ENCODE results near the gene MPI.

The MPI gene

GRCh38 chr15:74863239-74864056 is 26.4 kb upstream of the MPI start:
- Histone ChIP-seq H3K36me3 (ENCODE audit: control insufficient read depth in 5 of 5, insufficient read depth in 5 of 5, low read length in 5 of 5) (peaks cover 0 to 7% (median 2%) of the 10 kb centered on the region in 5 donors), H3K4me3 (ENCODE audit: low read depth in 1 of 5, low read length in 5 of 5) (no peak overlapping the region), H3K9me3 (ENCODE audit: control insufficient read depth in 5 of 5, low read length in 5 of 5) (no peaks in the 10 kb centered on the region), H3K9ac (ENCODE audit: low read length in 5 of 5) (no peak overlapping the region), H3K27me3 (ENCODE audit: control insufficient read depth in 5 of 5, insufficient read depth in 4 of 5, low read length in 5 of 5) (no peaks in the 10 kb centered on the region), H3K4me1 (ENCODE audit: control insufficient read depth in 5 of 5, insufficient read depth in 5 of 5, low read length in 5 of 5) (peaks cover 2 to 44% (median 30%) of the 10 kb centered on the region in 5 donors), H3K27ac (ENCODE audit: low read depth, low read length) (no peak overlapping the region)

- Histone ChIP-seq H3K36me3 (ENCODE audit: control insufficient read depth in 5 of 5, insufficient read depth in 5 of 5, low read length in 5 of 5) (peaks cover 0 to 7% (median 2%) of the 10 kb centered on the region in 5 donors), H3K27me3 (ENCODE audit: control insufficient read depth in 5 of 5, insufficient read depth in 4 of 5, low read length in 5 of 5) (no peaks in the 10 kb centered on the region), H3K9me3 (ENCODE audit: control insufficient read depth in 5 of 5, low read length in 5 of 5) (no peaks in the 10 kb centered on the region), H3K27ac (ENCODE audit: low read depth, low read length) (no peak overlapping the region), H3K4me3 (ENCODE audit: low read depth in 1 of 5, low read length in 5 of 5) (no peak overlapping the region), H3K4me1 (ENCODE audit: control insufficient read depth in 5 of 5, insufficient read depth in 5 of 5, low read length in 5 of 5) (peaks cover 2 to 45% (median 33%) of the 10 kb centered on the region in 5 donors), H3K9ac (ENCODE audit: low read length in 5 of 5) (peak overlapping the region in 1 of 5 donors; percentile 12)
Observed at GRCh38 chr15:74864296-74864695, 25.5 kb upstream of the MPI start.

- Histone ChIP-seq H3K9me3 (ENCODE audit: control insufficient read depth in 5 of 5, low read length in 5 of 5) (no peaks in the 10 kb centered on the region), H3K27ac (ENCODE audit: low read depth, low read length) (no peak overlapping the region), H3K4me1 (ENCODE audit: control insufficient read depth in 5 of 5, insufficient read depth in 5 of 5, low read length in 5 of 5) (peaks cover 7 to 48% (median 41%) of the 10 kb centered on the region in 5 donors)
Observed at GRCh38 chr15:74865316-74865715, 24.5 kb upstream of the MPI start.

GRCh38 chr15:74866090-74866489 is 23.8 kb upstream of the MPI start:
- Histone ChIP-seq H3K9ac (ENCODE audit: low read length in 5 of 5) (no peak overlapping the region), H3K27me3 (ENCODE audit: control insufficient read depth in 5 of 5, insufficient read depth in 4 of 5, low read length in 5 of 5) (no peaks in the 10 kb centered on the region), H3K36me3 (ENCODE audit: control insufficient read depth in 5 of 5, insufficient read depth in 5 of 5, low read length in 5 of 5) (peaks cover 0 to 7% (median 2%) of the 10 kb centered on the region in 5 donors), H3K27ac (ENCODE audit: low read depth, low read length) (no peak overlapping the region), H3K4me3 (ENCODE audit: low read depth in 1 of 5, low read length in 5 of 5) (no peak overlapping the region), H3K9me3 (ENCODE audit: control insufficient read depth in 5 of 5, low read length in 5 of 5) (no peaks in the 10 kb centered on the region), H3K4me1 (ENCODE audit: control insufficient read depth in 5 of 5, insufficient read depth in 5 of 5, low read length in 5 of 5) (peaks cover 9 to 56% (median 49%) of the 10 kb centered on the region in 5 donors)

More at GRCh38 chr15:74865316-74865715, 24.5 kb upstream of the MPI start:
- Histone ChIP-seq H3K27me3 (ENCODE audit: control insufficient read depth in 5 of 5, insufficient read depth in 4 of 5, low read length in 5 of 5) (no peaks in the 10 kb centered on the region), H3K4me3 (ENCODE audit: low read depth in 1 of 5, low read length in 5 of 5) (no peak overlapping the region), H3K9ac (ENCODE audit: low read length in 5 of 5) (no peak overlapping the region), H3K36me3 (ENCODE audit: control insufficient read depth in 5 of 5, insufficient read depth in 5 of 5, low read length in 5 of 5) (peaks cover 0 to 7% (median 2%) of the 10 kb centered on the region in 5 donors)

- peak overlapping the region in 1 of 5 donors; percentile 23 for H3K9ac ChIP-seq (ENCODE audit: low read length in 5 of 5)
- no peaks in the 10 kb centered on the region for H3K9me3 ChIP-seq (ENCODE audit: control insufficient read depth in 5 of 5, low read length in 5 of 5)
- no peak overlapping the region for H3K27ac ChIP-seq (ENCODE audit: low read depth, low read length)
- no peaks in the 10 kb centered on the region for H3K27me3 ChIP-seq (ENCODE audit: control insufficient read depth in 5 of 5, insufficient read depth in 4 of 5, low read length in 5 of 5)
- H3K4me3 ChIP-seq (ENCODE audit: low read depth in 1 of 5, low read length in 5 of 5), result no peak overlapping the region
- H3K4me1 ChIP-seq (ENCODE audit: control insufficient read depth in 5 of 5, insufficient read depth in 5 of 5, low read length in 5 of 5), result peaks cover 9 to 70% (median 59%) of the 10 kb centered on the region in 5 donors
- peaks cover 0 to 7% (median 2%) of the 10 kb centered on the region in 5 donors for H3K36me3 ChIP-seq (ENCODE audit: control insufficient read depth in 5 of 5, insufficient read depth in 5 of 5, low read length in 5 of 5)
Observed at GRCh38 chr15:74867466-74868038, 22.3 kb upstream of the MPI start.

GRCh38 chr15:74868059-74868458 is 21.8 kb upstream of the MPI start:
- Histone ChIP-seq H3K9me3 (ENCODE audit: control insufficient read depth in 5 of 5, low read length in 5 of 5) (no peaks in the 10 kb centered on the region), H3K4me1 (ENCODE audit: control insufficient read depth in 5 of 5, insufficient read depth in 5 of 5, low read length in 5 of 5) (peaks cover 9 to 73% (median 62%) of the 10 kb centered on the region in 5 donors), H3K4me3 (ENCODE audit: low read depth in 1 of 5, low read length in 5 of 5) (no peak overlapping the region), H3K27ac (ENCODE audit: low read depth, low read length) (no peak overlapping the region), H3K36me3 (ENCODE audit: control insufficient read depth in 5 of 5, insufficient read depth in 5 of 5, low read length in 5 of 5) (peaks cover 0 to 7% (median 2%) of the 10 kb centered on the region in 5 donors), H3K27me3 (ENCODE audit: control insufficient read depth in 5 of 5, insufficient read depth in 4 of 5, low read length in 5 of 5) (no peaks in the 10 kb centered on the region), H3K9ac (ENCODE audit: low read length in 5 of 5) (peak overlapping the region in 1 of 5 donors; percentile 23)

- Histone ChIP-seq H3K9ac (ENCODE audit: low read length in 5 of 5) (peak overlapping the region in 4 of 5 donors; percentile 9 to 49 (median 20)), H3K9me3 (ENCODE audit: control insufficient read depth in 5 of 5, low read length in 5 of 5) (no peaks in the 10 kb centered on the region), H3K27me3 (ENCODE audit: control insufficient read depth in 5 of 5, insufficient read depth in 4 of 5, low read length in 5 of 5) (no peaks in the 10 kb centered on the region), H3K27ac (ENCODE audit: low read depth, low read length) (peak overlapping the region; percentile 51), H3K4me3 (ENCODE audit: low read depth in 1 of 5, low read length in 5 of 5) (peak overlapping the region in 2 of 5 donors; percentile 51 to 52), H3K36me3 (ENCODE audit: control insufficient read depth in 5 of 5, insufficient read depth in 5 of 5, low read length in 5 of 5) (peaks cover 0 to 7% (median under 1%) of the 10 kb centered on the region in 5 donors), H3K4me1 (ENCODE audit: control insufficient read depth in 5 of 5, insufficient read depth in 5 of 5, low read length in 5 of 5) (peaks cover 12 to 80% (median 67%) of the 10 kb centered on the region in 5 donors)
Observed at GRCh38 chr15:74869372-74869725, 20.5 kb upstream of the MPI start.

- H3K36me3 ChIP-seq (ENCODE audit: control insufficient read depth in 5 of 5, insufficient read depth in 5 of 5, low read length in 5 of 5), result peaks cover 0 to 7% (median 0%) of the 10 kb centered on the region in 5 donors
- H3K9me3 ChIP-seq (ENCODE audit: control insufficient read depth in 5 of 5, low read length in 5 of 5), result no peaks in the 10 kb centered on the region
- H3K27me3 ChIP-seq (ENCODE audit: control insufficient read depth in 5 of 5, insufficient read depth in 4 of 5, low read length in 5 of 5), result no peaks in the 10 kb centered on the region
- H3K4me3 ChIP-seq (ENCODE audit: low read depth in 1 of 5, low read length in 5 of 5), result peak overlapping the region in 3 of 5 donors; percentile 12 to 52 (median 51)
- H3K9ac ChIP-seq (ENCODE audit: low read length in 5 of 5), result peak overlapping the region in 4 of 5 donors; percentile 9 to 49 (median 20)
- peak overlapping the region; percentile 51 for H3K27ac ChIP-seq (ENCODE audit: low read depth, low read length)
- H3K4me1 ChIP-seq (ENCODE audit: control insufficient read depth in 5 of 5, insufficient read depth in 5 of 5, low read length in 5 of 5), result peaks cover 12 to 80% (median 67%) of the 10 kb centered on the region in 5 donors
Observed at GRCh38 chr15:74869726-74870407, 20.0 kb upstream of the MPI start.

- Histone ChIP-seq H3K36me3 (ENCODE audit: control insufficient read depth in 5 of 5, insufficient read depth in 5 of 5, low read length in 5 of 5) (peaks cover 0 to 7% (median 0%) of the 10 kb centered on the region in 5 donors), H3K4me1 (ENCODE audit: control insufficient read depth in 5 of 5, insufficient read depth in 5 of 5, low read length in 5 of 5) (peaks cover 12 to 75% (median 66%) of the 10 kb centered on the region in 5 donors), H3K27ac (ENCODE audit: low read depth, low read length) (peak overlapping the region; percentile 51), H3K27me3 (ENCODE audit: control insufficient read depth in 5 of 5, insufficient read depth in 4 of 5, low read length in 5 of 5) (no peaks in the 10 kb centered on the region), H3K9ac (ENCODE audit: low read length in 5 of 5) (peak overlapping the region; percentile 4 to 62 (median 17)), H3K4me3 (ENCODE audit: low read depth in 1 of 5, low read length in 5 of 5) (peak overlapping the region in 2 of 5 donors; percentile 5 to 44), H3K9me3 (ENCODE audit: control insufficient read depth in 5 of 5, low read length in 5 of 5) (no peaks in the 10 kb centered on the region)
Observed at GRCh38 chr15:74870436-74871215, 19.2 kb upstream of the MPI start.
